Activated naive CD8-positive, alpha-beta T cell treated with anti-CD3 and anti-CD28 coated beads for 36 hours (primary cell): ENCODE measurements around the gene WBP2. TPM values are rescaled to one million over a fixed set of nuclear protein-coding genes. Genes with fewer than 3 reads are reported as not detected.

Experiments
- DNase-seq: peaks from one replicate; pipeline ENCODE4 v3.0.0; 2021
- H3K27ac Mint-ChIP-seq: one replicate; pipeline ENCODE4 v1.8.0; 2022; ENCODE audit warnings: mild to moderate bottlenecking, moderate library complexity, mixed read lengths
- H3K27me3 Mint-ChIP-seq: one replicate; pipeline ENCODE4 v1.8.0; 2022; ENCODE audit warnings: mild to moderate bottlenecking, mixed read lengths
- H3K36me3 Mint-ChIP-seq: one replicate; pipeline ENCODE4 v1.8.0; 2021; ENCODE audit warnings: mild to moderate bottlenecking, mixed read lengths
- H3K4me1 Mint-ChIP-seq: one replicate; pipeline ENCODE4 v1.8.0; 2021; ENCODE audit warnings: mixed read lengths
- H3K4me3 Mint-ChIP-seq: one replicate; pipeline ENCODE4 v1.8.0; 2022; ENCODE audit warnings: mild to moderate bottlenecking, moderate library complexity, mixed read lengths
- H3K9me3 Mint-ChIP-seq: one replicate; pipeline ENCODE4 v1.8.0; 2022; ENCODE audit warnings: mixed read lengths
- total RNA-seq, 2 experiments: library from RNA; stranded (reverse); gene quantifications; one replicate each; pipeline ENCODE4 v1.2.3, GENCODE V29; 2021

Gene WBP2
- 10 to 100 TPM; 45.0 to 49.3 TPM for total RNA-seq

- DNase-seq: peak; percentile 97
- Mint-ChIP-seq H3K9me3 (no peaks in the 10 kb centered on the region), H3K27ac (no peak within 1 kb of the TSS), H3K27me3 (no peaks in the 10 kb centered on the region), H3K36me3 (no peaks in the 10 kb centered on the region), H3K4me3 (no peak within 1 kb of the TSS), H3K4me1 (peaks cover 26% of the 10 kb centered on the region)
Measured at GRCh38 chr17:75855310-75856061, at the start of gene WBP2. TSS of gene WBP2 (minus strand) at chr17:75855335. CDS start at chr17:75855297, 38 bp downstream.

- Mint-ChIP-seq H3K4me1 (peaks cover 14% of the 10 kb centered on the region), H3K36me3 (peaks cover 14% of the 10 kb centered on the region), H3K27me3 (no peaks in the 10 kb centered on the region), H3K27ac (peak overlapping the region; percentile 20), H3K9me3 (no peaks in the 10 kb centered on the region), H3K4me3 (no peak overlapping the region)
- DNase-seq: no peak
Measured at GRCh38 chr17:75902406-75902805, 47.3 kb upstream of the WBP2 start.

- peaks cover 14% of the 10 kb centered on the region for H3K36me3 Mint-ChIP-seq
- peaks cover 16% of the 10 kb centered on the region for H3K4me1 Mint-ChIP-seq
- H3K9me3 Mint-ChIP-seq: no peaks in the 10 kb centered on the region
- no peaks in the 10 kb centered on the region for H3K27me3 Mint-ChIP-seq
- DNase-seq: no peak
- no peak overlapping the region for H3K27ac Mint-ChIP-seq
- no peak overlapping the region for H3K4me3 Mint-ChIP-seq
Measured at GRCh38 chr17:75901727-75902126, 46.6 kb upstream of the WBP2 start.

- H3K4me1 Mint-ChIP-seq: peaks cover 13% of the 10 kb centered on the region
- H3K27me3 Mint-ChIP-seq: no peaks in the 10 kb centered on the region
- H3K4me3 Mint-ChIP-seq: no peak overlapping the region
- DNase-seq: no peak
- peaks cover 14% of the 10 kb centered on the region for H3K36me3 Mint-ChIP-seq
- no peaks in the 10 kb centered on the region for H3K9me3 Mint-ChIP-seq
- no peak overlapping the region for H3K27ac Mint-ChIP-seq
Measured at GRCh38 chr17:75900691-75901533, 45.8 kb upstream of the WBP2 start.

- Mint-ChIP-seq H3K4me1 (peaks cover 14% of the 10 kb centered on the region), H3K36me3 (peaks cover 24% of the 10 kb centered on the region), H3K27me3 (no peaks in the 10 kb centered on the region), H3K9me3 (no peaks in the 10 kb centered on the region), H3K27ac (no peak overlapping the region), H3K4me3 (no peak overlapping the region)
- no peak for DNase-seq
Measured at GRCh38 chr17:75899767-75900468, 44.8 kb upstream of the WBP2 start.

GRCh38 chr17:75899353-75899752, 44.2 kb upstream of the WBP2 start:
- no peaks in the 10 kb centered on the region for H3K27me3 Mint-ChIP-seq
- no peak overlapping the region for H3K4me3 Mint-ChIP-seq
- H3K9me3 Mint-ChIP-seq: no peaks in the 10 kb centered on the region
- H3K4me1 Mint-ChIP-seq: peaks cover 16% of the 10 kb centered on the region
- peaks cover 24% of the 10 kb centered on the region for H3K36me3 Mint-ChIP-seq
- DNase-seq: no peak
- no peak overlapping the region for H3K27ac Mint-ChIP-seq

GRCh38 chr17:75898791-75899190, 43.7 kb upstream of the WBP2 start:
- no peak for DNase-seq
- Mint-ChIP-seq H3K36me3 (peaks cover 21% of the 10 kb centered on the region), H3K9me3 (no peaks in the 10 kb centered on the region), H3K4me3 (no peak overlapping the region), H3K27me3 (no peaks in the 10 kb centered on the region), H3K4me1 (peaks cover 22% of the 10 kb centered on the region), H3K27ac (no peak overlapping the region)

GRCh38 chr17:75898065-75898464, 42.9 kb upstream of the WBP2 start:
- peaks cover 24% of the 10 kb centered on the region for H3K4me1 Mint-ChIP-seq
- no peak for DNase-seq
- no peaks in the 10 kb centered on the region for H3K9me3 Mint-ChIP-seq
- H3K4me3 Mint-ChIP-seq: no peak overlapping the region
- H3K36me3 Mint-ChIP-seq: peaks cover 21% of the 10 kb centered on the region
- H3K27me3 Mint-ChIP-seq: no peaks in the 10 kb centered on the region
- no peak overlapping the region for H3K27ac Mint-ChIP-seq

GRCh38 chr17:75897160-75898019, 42.3 kb upstream of the WBP2 start:
- Mint-ChIP-seq H3K27me3 (no peaks in the 10 kb centered on the region), H3K4me3 (peak overlapping the region; percentile 57), H3K27ac (peak overlapping the region; percentile 46), H3K4me1 (peaks cover 24% of the 10 kb centered on the region), H3K36me3 (peaks cover 19% of the 10 kb centered on the region), H3K9me3 (no peaks in the 10 kb centered on the region)
- no peak for DNase-seq

- Mint-ChIP-seq H3K27ac (peak within 1 kb of the TSS; percentile 79), H3K9me3 (no peaks in the 10 kb centered on the region), H3K4me3 (peak within 1 kb of the TSS; percentile 89), H3K4me1 (peaks cover 24% of the 10 kb centered on the region), H3K27me3 (no peaks in the 10 kb centered on the region), H3K36me3 (peaks cover 19% of the 10 kb centered on the region)
- DNase-seq: peak; percentile 83
Measured at GRCh38 chr17:75896415-75897159, 41.5 kb upstream of the WBP2 start, which contains the start of gene TRIM65. TSS of gene TRIM65 (minus strand) at chr17:75896951. CDS start at chr17:75896937, 14 bp downstream.

- H3K36me3 Mint-ChIP-seq: peaks cover 14% of the 10 kb centered on the region
- H3K4me1 Mint-ChIP-seq: peaks cover 24% of the 10 kb centered on the region
- H3K4me3 Mint-ChIP-seq: peak overlapping the region; percentile 89
- H3K9me3 Mint-ChIP-seq: no peaks in the 10 kb centered on the region
- DNase-seq: no peak
- peak overlapping the region; percentile 79 for H3K27ac Mint-ChIP-seq
- no peaks in the 10 kb centered on the region for H3K27me3 Mint-ChIP-seq
Measured at GRCh38 chr17:75895370-75896155, 40.4 kb upstream of the WBP2 start.

- no peak for DNase-seq
- Mint-ChIP-seq H3K4me1 (peaks cover 26% of the 10 kb centered on the region), H3K9me3 (no peaks in the 10 kb centered on the region), H3K27me3 (no peaks in the 10 kb centered on the region), H3K36me3 (peaks cover 18% of the 10 kb centered on the region), H3K27ac (peak overlapping the region; percentile 72), H3K4me3 (peak overlapping the region; percentile 44)
Measured at GRCh38 chr17:75894049-75894733, 39.1 kb upstream of the WBP2 start.
